ENCODE data around the gene TOX3. TPM values are rescaled to one million over a fixed set of nuclear protein-coding genes. Genes with fewer than 3 reads are reported as not detected.

Gene TOX3
- total RNA-seq, 4 donors from 2014 or later, result 10.9 to 32.6 (median 28.0) TPM

- H3K27me3 ChIP-seq, result no peaks in the 10 kb centered on the region
- whole genome bisulfite sequencing, 2 donors (ENCODE audit: low coverage in 1 of 2), result 53 to 63% methylated on average over 2 to 3 of the region's 3 CpGs
- H3K36me3 ChIP-seq, result no peaks in the 10 kb centered on the region
- H3K4me3 ChIP-seq, result no peak overlapping the region
- no peak overlapping the region for H3K27ac ChIP-seq
- TF ChIP-seq EP300 (IDR thresholded peaks at IDR 0.05; ENCODE audit: low read depth) (no peak), POLR2AphosphoS5 (IDR thresholded peaks at IDR 0.05) (no peak), CTCF (IDR thresholded peaks at IDR 0.05) (no peak), POLR2A (IDR thresholded peaks at IDR 0.05) (no peak)
- no peak for DNase-seq
- in situ Hi-C loops (cut with MboI; ENCODE audit: low pct_ligation_motif_present in 1 of 4, low pct_unique_long_range_greater_than_20kb in 1 of 4, low sequenced_read_pairs in 3 of 4), result no loop called here
- peaks cover 0 to 5% (median 0%) of the 10 kb centered on the region in 4 donors for H3K4me1 ChIP-seq
- H3K9me3 ChIP-seq, result no peaks in the 10 kb centered on the region
- intact Hi-C loops (cut with DNase I; ENCODE audit: low total_unique reads), result no loop called here
These were observed 105.1 kb downstream of the TOX3 start for GRCh38 chr16:52441886-52442285.

- H3K27me3 ChIP-seq, result no peaks in the 10 kb centered on the region
- H3K27ac ChIP-seq, result no peak overlapping the region
- H3K4me3 ChIP-seq, result no peak overlapping the region
- 89 to 96% methylated on average over 2 of the region's 2 CpGs for WGBS, 2 donors (ENCODE audit: low coverage in 1 of 2)
- no peak for DNase-seq
- H3K36me3 ChIP-seq, result no peaks in the 10 kb centered on the region
- intact Hi-C loops (cut with DNase I; ENCODE audit: low total_unique reads), result no loop called here
- H3K4me1 ChIP-seq, result no peaks in the 10 kb centered on the region
- in situ Hi-C loops (cut with MboI; ENCODE audit: low pct_ligation_motif_present in 1 of 4, low pct_unique_long_range_greater_than_20kb in 1 of 4, low sequenced_read_pairs in 3 of 4), result no loop called here
- H3K9me3 ChIP-seq, result no peaks in the 10 kb centered on the region
- TF ChIP-seq CTCF (IDR thresholded peaks at IDR 0.05) (no peak), POLR2A (IDR thresholded peaks at IDR 0.05) (no peak), POLR2AphosphoS5 (IDR thresholded peaks at IDR 0.05) (no peak), EP300 (IDR thresholded peaks at IDR 0.05; ENCODE audit: low read depth) (no peak)
These were observed 106.7 kb downstream of the TOX3 start for GRCh38 chr16:52440248-52440647.

GRCh38 chr16:52439750-52440149 is 107.2 kb downstream of the TOX3 start:
- TF ChIP-seq POLR2A (IDR thresholded peaks at IDR 0.05) (no peak), POLR2AphosphoS5 (IDR thresholded peaks at IDR 0.05) (no peak), EP300 (IDR thresholded peaks at IDR 0.05; ENCODE audit: low read depth) (no peak), CTCF (IDR thresholded peaks at IDR 0.05) (no peak)
- H3K27me3 ChIP-seq, result no peaks in the 10 kb centered on the region
- no peak overlapping the region for H3K4me3 ChIP-seq
- intact Hi-C loops (cut with DNase I; ENCODE audit: low total_unique reads) (no loop called here), in situ Hi-C loops (cut with MboI; ENCODE audit: low pct_ligation_motif_present in 1 of 4, low pct_unique_long_range_greater_than_20kb in 1 of 4, low sequenced_read_pairs in 3 of 4) (no loop called here)
- H3K36me3 ChIP-seq, result no peaks in the 10 kb centered on the region
- no peak overlapping the region for H3K27ac ChIP-seq
- WGBS, 2 donors (ENCODE audit: low coverage in 1 of 2), result 83 to 92% methylated on average over 4 to 5 of the region's 5 CpGs
- no peak for DNase-seq
- no peaks in the 10 kb centered on the region for H3K4me1 ChIP-seq
- H3K9me3 ChIP-seq, result no peaks in the 10 kb centered on the region

- Histone ChIP-seq H3K27ac (no peak overlapping the region), H3K4me3 (no peak overlapping the region), H3K27me3 (no peaks in the 10 kb centered on the region), H3K4me1 (no peaks in the 10 kb centered on the region), H3K9me3 (no peaks in the 10 kb centered on the region), H3K36me3 (no peaks in the 10 kb centered on the region)
- WGBS, 2 donors (ENCODE audit: low coverage in 1 of 2), result 81% methylated on average over 11 of the region's 11 CpGs; no CpG with 5 or more reads in 1 of the 2 donors
- in situ Hi-C loops (cut with MboI; ENCODE audit: low pct_ligation_motif_present in 1 of 4, low pct_unique_long_range_greater_than_20kb in 1 of 4, low sequenced_read_pairs in 3 of 4) (no loop called here), intact Hi-C loops (cut with DNase I; ENCODE audit: low total_unique reads) (no loop called here)
- no peak for DNase-seq
- TF ChIP-seq EP300 (IDR thresholded peaks at IDR 0.05; ENCODE audit: low read depth) (no peak), POLR2A (IDR thresholded peaks at IDR 0.05) (no peak)
These were observed 107.7 kb downstream of the TOX3 start for GRCh38 chr16:52439171-52439701.

GRCh38 chr16:52437277-52437670 is 109.7 kb downstream of the TOX3 start:
- TF ChIP-seq POLR2AphosphoS5 (IDR thresholded peaks at IDR 0.05) (no peak), EP300 (IDR thresholded peaks at IDR 0.05; ENCODE audit: low read depth) (no peak), POLR2A (IDR thresholded peaks at IDR 0.05) (no peak), CTCF (IDR thresholded peaks at IDR 0.05) (no peak)
- in situ Hi-C loops (cut with MboI; ENCODE audit: low pct_ligation_motif_present in 1 of 4, low pct_unique_long_range_greater_than_20kb in 1 of 4, low sequenced_read_pairs in 3 of 4), result no loop called here
- H3K9me3 ChIP-seq, result no peaks in the 10 kb centered on the region
- no peak overlapping the region for H3K4me3 ChIP-seq
- H3K27ac ChIP-seq, result no peak overlapping the region
- H3K36me3 ChIP-seq, result no peaks in the 10 kb centered on the region
- no peak for DNase-seq
- H3K4me1 ChIP-seq, result no peaks in the 10 kb centered on the region
- H3K27me3 ChIP-seq, result no peaks in the 10 kb centered on the region
- intact Hi-C loops (cut with DNase I; ENCODE audit: low total_unique reads), result no loop called here
- WGBS, 2 donors (ENCODE audit: low coverage in 1 of 2), result 92 to 95% methylated on average over 4 of the region's 4 CpGs
